ENCODE measurements around the gene LRRN3. TPM values are rescaled to one million over a fixed set of nuclear protein-coding genes. Genes with fewer than 3 reads are reported as not detected.

Gene LRRN3
- total RNA-seq, 1 experiment from 2014 or later, result not detected

DNA sequence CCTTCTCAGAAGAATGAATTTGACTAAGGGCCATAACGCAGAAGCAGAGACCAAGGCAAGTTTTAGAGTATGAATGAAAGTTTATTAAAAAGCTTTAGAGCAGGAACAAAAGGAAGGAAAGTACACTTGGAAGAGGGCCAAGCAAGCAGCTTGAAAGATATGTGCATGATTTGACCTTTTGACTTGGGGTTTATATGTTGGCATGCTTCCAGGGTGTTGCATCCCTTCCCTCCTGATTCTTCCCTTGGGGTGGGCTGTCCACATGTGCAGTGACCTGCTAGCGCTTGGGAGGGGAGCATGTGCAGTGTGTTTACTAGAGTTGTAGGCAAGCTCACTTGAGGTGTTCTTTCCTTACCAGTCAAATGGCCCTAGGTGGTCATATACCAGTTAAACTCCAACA is 37.9 kb upstream of the LRRN3 start:
- ChIA-PET POLR2A (ENCODE audit: unreplicated experiment) (no interaction called here), CTCF (no interaction called here)
- Histone ChIP-seq H3K9me2 (ENCODE audit: insufficient read depth) (no peaks in the 10 kb centered on the region), H3K9me3 (ENCODE audit: insufficient read depth, low read depth) (no peaks in the 10 kb centered on the region), H2AFZ (no peak overlapping the region), H4K20me1 (ENCODE audit: insufficient read depth) (no peaks in the 10 kb centered on the region), H3K27me3 (ENCODE audit: insufficient read depth, low read depth) (no peaks in the 10 kb centered on the region), H3K27ac (no peak overlapping the region), H3K4me1 (replicated peaks; ENCODE audit: insufficient read depth) (no peaks in the 10 kb centered on the region), H3K4me3 (no peak overlapping the region), H3K36me3 (ENCODE audit: low read depth) (no peaks in the 10 kb centered on the region), H3K79me2 (ENCODE audit: low read depth) (no peaks in the 10 kb centered on the region), H3F3A (ENCODE audit: insufficient read depth, low read depth) (no peaks in the 10 kb centered on the region), H3K4me2 (no peak overlapping the region)
- TF ChIP-seq, protein P1, sequence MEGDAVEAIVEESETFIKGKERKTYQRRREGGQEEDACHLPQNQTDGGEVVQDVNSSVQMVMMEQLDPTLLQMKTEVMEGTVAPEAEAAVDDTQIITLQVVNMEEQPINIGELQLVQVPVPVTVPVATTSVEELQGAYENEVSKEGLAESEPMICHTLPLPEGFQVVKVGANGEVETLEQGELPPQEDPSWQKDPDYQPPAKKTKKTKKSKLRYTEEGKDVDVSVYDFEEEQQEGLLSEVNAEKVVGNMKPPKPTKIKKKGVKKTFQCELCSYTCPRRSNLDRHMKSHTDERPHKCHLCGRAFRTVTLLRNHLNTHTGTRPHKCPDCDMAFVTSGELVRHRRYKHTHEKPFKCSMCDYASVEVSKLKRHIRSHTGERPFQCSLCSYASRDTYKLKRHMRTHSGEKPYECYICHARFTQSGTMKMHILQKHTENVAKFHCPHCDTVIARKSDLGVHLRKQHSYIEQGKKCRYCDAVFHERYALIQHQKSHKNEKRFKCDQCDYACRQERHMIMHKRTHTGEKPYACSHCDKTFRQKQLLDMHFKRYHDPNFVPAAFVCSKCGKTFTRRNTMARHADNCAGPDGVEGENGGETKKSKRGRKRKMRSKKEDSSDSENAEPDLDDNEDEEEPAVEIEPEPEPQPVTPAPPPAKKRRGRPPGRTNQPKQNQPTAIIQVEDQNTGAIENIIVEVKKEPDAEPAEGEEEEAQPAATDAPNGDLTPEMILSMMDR (conservative IDR thresholded peaks at IDR 0.05), result no peak
- no peak for TF ChIP-seq EZH2 (IDR thresholded peaks at IDR 0.05; ENCODE audit: low read depth)
- intact Hi-C loops (cut with micrococcal nuclease; ENCODE audit: unreplicated experiment), result no loop called here
- BruUV-seq (replicated peaks), result no TSS peak
- DNase-seq, result no peak

DNA sequence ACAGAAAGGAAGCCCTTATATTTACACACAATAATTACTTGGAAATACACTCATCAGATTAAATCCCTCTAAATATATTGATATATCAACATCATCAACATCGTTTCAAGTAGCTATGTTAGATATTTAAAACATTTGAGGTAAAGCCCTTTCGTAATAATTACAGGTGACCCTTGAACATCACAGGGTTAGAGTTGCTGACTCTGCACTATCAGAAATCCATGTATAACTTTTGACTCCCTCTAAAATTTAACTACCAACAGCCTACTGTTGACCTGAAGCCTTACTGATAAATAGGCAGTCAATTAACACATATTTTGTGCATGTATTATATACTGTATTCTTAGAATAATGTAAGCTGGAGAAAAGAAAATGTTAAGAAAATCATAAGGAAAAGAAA is 34.6 kb upstream of the LRRN3 start:
- no peak for TF ChIP-seq EZH2 (IDR thresholded peaks at IDR 0.05; ENCODE audit: low read depth)
- TF ChIP-seq, protein P1 (conservative IDR thresholded peaks at IDR 0.05), result no peak
- ChIA-PET POLR2A (ENCODE audit: unreplicated experiment) (no interaction called here), CTCF (no interaction called here)
- peaks cover 4% of the 10 kb centered on the region; the same call in 1 of the 2 replicates for H3K9me2 ChIP-seq (ENCODE audit: insufficient read depth)
- no peak overlapping the region for H3K27ac ChIP-seq
- H4K20me1 ChIP-seq (ENCODE audit: insufficient read depth), result no peaks in the 10 kb centered on the region
- no peak overlapping the region for H3K4me2 ChIP-seq
- no peak for DNase-seq
- H3K79me2 ChIP-seq (ENCODE audit: low read depth), result no peaks in the 10 kb centered on the region
- intact Hi-C loops (cut with micrococcal nuclease; ENCODE audit: unreplicated experiment), result no loop called here
- no peaks in the 10 kb centered on the region for H3K4me1 ChIP-seq (replicated peaks; ENCODE audit: insufficient read depth)
- no peak overlapping the region for H2AFZ ChIP-seq
- H3K27me3 ChIP-seq (ENCODE audit: insufficient read depth, low read depth), result no peaks in the 10 kb centered on the region
- no peak overlapping the region for H3K4me3 ChIP-seq
- H3F3A ChIP-seq (ENCODE audit: insufficient read depth, low read depth), result no peaks in the 10 kb centered on the region
- BruUV-seq (replicated peaks), result no TSS peak
- H3K9me3 ChIP-seq (ENCODE audit: insufficient read depth, low read depth), result no peaks in the 10 kb centered on the region
- no peaks in the 10 kb centered on the region for H3K36me3 ChIP-seq (ENCODE audit: low read depth)

DNA sequence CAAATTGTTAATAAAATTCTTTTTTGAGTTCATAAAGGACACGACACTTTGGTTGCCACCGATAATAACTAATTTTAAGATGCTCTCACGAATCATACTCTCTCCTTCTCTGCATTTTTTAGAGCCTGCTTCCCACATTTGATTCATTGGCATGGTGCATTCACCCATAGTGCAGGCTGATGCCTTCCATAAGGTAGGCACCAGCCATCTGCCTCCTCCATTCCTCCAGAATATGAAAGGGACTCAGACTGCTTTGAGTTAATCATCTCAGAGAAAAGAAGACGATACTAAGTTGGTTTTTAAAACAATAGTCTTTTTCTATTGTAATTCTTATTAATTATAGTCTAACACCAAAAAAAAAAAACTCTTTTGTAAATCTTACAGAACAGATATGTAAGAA is 33.9 kb upstream of the LRRN3 start:
- H3K4me2 ChIP-seq, result no peak overlapping the region
- ChIA-PET CTCF (interaction anchor here (0.7 kb wide), 1 partner anchor 279 kb away, joined by 4 read pairs; no protein-coding TSS in a partner anchor), POLR2A (ENCODE audit: unreplicated experiment) (no interaction called here)
- H3K27me3 ChIP-seq (ENCODE audit: insufficient read depth, low read depth), result no peaks in the 10 kb centered on the region
- no peaks in the 10 kb centered on the region for H3F3A ChIP-seq (ENCODE audit: insufficient read depth, low read depth)
- no peak overlapping the region for H3K27ac ChIP-seq
- no peaks in the 10 kb centered on the region for H3K36me3 ChIP-seq (ENCODE audit: low read depth)
- no peak for TF ChIP-seq EZH2 (IDR thresholded peaks at IDR 0.05; ENCODE audit: low read depth)
- TF ChIP-seq, protein P1 (conservative IDR thresholded peaks at IDR 0.05), result no peak
- intact Hi-C loops (cut with micrococcal nuclease; ENCODE audit: unreplicated experiment), result no loop called here
- peaks cover 4% of the 10 kb centered on the region; the same call in 1 of the 2 replicates for H3K9me2 ChIP-seq (ENCODE audit: insufficient read depth)
- no peak overlapping the region for H3K4me3 ChIP-seq
- H3K79me2 ChIP-seq (ENCODE audit: low read depth), result no peaks in the 10 kb centered on the region
- no peaks in the 10 kb centered on the region for H3K9me3 ChIP-seq (ENCODE audit: insufficient read depth, low read depth)
- no peak for DNase-seq
- H3K4me1 ChIP-seq (replicated peaks; ENCODE audit: insufficient read depth), result no peaks in the 10 kb centered on the region
- no TSS peak for BruUV-seq (replicated peaks)
- H4K20me1 ChIP-seq (ENCODE audit: insufficient read depth), result no peaks in the 10 kb centered on the region
- no peak overlapping the region for H2AFZ ChIP-seq

All from PC-9 (cell line).